NT2/D1 (cell line): ENCODE results near the gene WTAP.

Experiments
- SUZ12 ChIP-seq: IDR thresholded peaks from 2 replicates; pipeline ENCODE4 v1.6.1; 2011; ENCODE audit not compliant: insufficient read length, insufficient read depth; ENCODE audit errors: extremely low read depth
- YY1 ChIP-seq: IDR thresholded peaks from 2 replicates; pipeline ENCODE4 v1.6.1; 2011; ENCODE audit not compliant: insufficient read length, insufficient read depth

DNA sequence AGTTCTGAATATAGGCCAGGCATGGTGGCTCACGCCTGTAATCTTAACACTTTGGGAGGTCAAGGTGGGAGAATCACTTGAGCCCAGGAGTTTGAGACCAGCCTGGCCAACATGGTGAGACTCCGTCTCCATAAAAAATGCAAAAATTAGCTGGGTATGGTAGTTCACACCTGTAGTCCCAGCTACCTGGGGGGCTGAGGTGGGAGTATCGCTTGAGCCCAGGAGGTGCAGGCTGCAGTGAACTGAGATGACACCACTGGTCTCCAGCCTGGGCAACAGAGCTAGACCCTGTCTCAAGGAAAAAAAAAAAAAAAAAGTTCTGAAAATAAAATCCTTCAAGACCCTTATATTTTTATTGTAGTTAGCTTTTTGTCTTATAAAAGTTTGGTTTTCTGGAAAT lies 11.7 kb upstream of the WTAP start:
- TF ChIP-seq YY1 (no peak), SUZ12 (no peak)
